B cell (primary cell): ENCODE data around the gene ANKFN1. TPM values are rescaled to one million over a fixed set of nuclear protein-coding genes. Genes with fewer than 3 reads are reported as not detected.

Source experiments
- ATAC-seq: fragments of 200-7000 bp; cut with Tn5 transposase; one replicate; pipeline ENCODE4 v1.10.0; 2021; ENCODE audit warnings: low read depth, mild to moderate bottlenecking, moderate number of reproducible peaks, moderate library complexity
- CTCF ChIA-PET: fragments of 350-600 bp; sonication (Branson Sonifier 250); formaldehyde crosslinking; loops from one replicate; lab custom pipeline; 2021; ENCODE audit warnings: antibody characterized with exemption, inconsistent platforms; lab: Charles Lee
- POLR2A ChIA-PET: fragments of 350-600 bp; sonication (Branson Sonifier 250); formaldehyde crosslinking; loops from one replicate; lab custom pipeline; 2021; ENCODE audit warnings: antibody characterized with exemption; lab: Charles Lee
- DNase-seq: peaks from one replicate; pipeline ENCODE4 v3.0.0; 2013
- H2AFZ ChIP-seq: 2 replicates; pipeline ENCODE4 v1.6.1; 2012; ENCODE audit warnings: mild to moderate bottlenecking, low read depth, low read length; ENCODE audit not compliant: insufficient read depth, poor library complexity, severe bottlenecking
- H3K27ac ChIP-seq, 2 donors: 1 replicate in 1 of 2; 2 replicates in 1 of 2; pipeline ENCODE4 v1.5.1; 2012 to 2013; ENCODE audit warnings: low read length in 2 of 2, mild to moderate bottlenecking in 2 of 2, moderate library complexity in 1 of 2
- H3K27me3 ChIP-seq, 4 experiments: fragments of 200-600 bp in 1 of 4; sonication (generic) in 1 of 4; replicated peaks in 1 of 4; 1 replicate in 2 of 4; 2 replicates in 2 of 4; pipeline versions ENCODE4 v1.6.1 to v1.7.0; 2013 to 2016; ENCODE audit warnings: low read length in 3 of 4, mild to moderate bottlenecking in 2 of 4, mixed read lengths in 1 of 4, moderate library complexity in 1 of 4; ENCODE audit not compliant: insufficient read depth in 4 of 4, control insufficient read depth in 3 of 4; ENCODE audit errors: control extremely low read depth in 1 of 4
- H3K36me3 ChIP-seq, 2 experiments: replicated peaks in 1 of 2; 1 replicate in 1 of 2; 2 replicates in 1 of 2; pipeline versions ENCODE4 v1.6.1 to v1.7.1; 2013; ENCODE audit warnings: low read length in 1 of 2; ENCODE audit not compliant: insufficient read depth in 2 of 2, control insufficient read depth in 1 of 2; ENCODE audit errors: control extremely low read depth in 1 of 2, extremely low read depth in 1 of 2
- H3K4me1 ChIP-seq, 2 donors: fragments of 200-600 bp in 1 of 2; sonication (generic) in 1 of 2; 1 replicate in 1 of 2; 2 replicates in 1 of 2; pipeline versions ENCODE4 v1.5.1 to v1.6.1; 2013 to 2017; ENCODE audit warnings: low read length in 2 of 2; ENCODE audit not compliant: control insufficient read depth in 2 of 2, insufficient read depth in 2 of 2
- H3K4me2 ChIP-seq: replicated peaks from 2 replicates; pipeline ENCODE3; 2012; ENCODE audit warnings: mild to moderate bottlenecking, low read depth, low read length; ENCODE audit not compliant: poor library complexity, severe bottlenecking
- H3K4me3 ChIP-seq, 5 experiments: fragments of 200-600 bp in 1 of 5; sonication (generic) in 1 of 5; 1 replicate in 3 of 5; 2 replicates in 2 of 5; pipeline versions ENCODE4 v1.5.1 to v1.7.0; 2011 to 2016; ENCODE audit warnings: low read length in 4 of 5, mild to moderate bottlenecking in 4 of 5, low read depth in 2 of 5, control low read depth in 1 of 5, moderate library complexity in 1 of 5; ENCODE audit not compliant: insufficient read depth in 1 of 5; ENCODE audit errors: control extremely low read depth in 1 of 5, extremely low read depth in 1 of 5
- H3K79me2 ChIP-seq: fragments of 200-600 bp; sonication (generic); one replicate; pipeline ENCODE4 v1.6.0; 2016; ENCODE audit warnings: low read length; ENCODE audit not compliant: control insufficient read depth, insufficient read depth
- H3K9ac ChIP-seq: fragments of 200-600 bp; sonication (generic); 2 replicates; pipeline ENCODE4 v1.6.1; 2017; ENCODE audit warnings: mild to moderate bottlenecking, low read length, moderate library complexity
- H3K9me3 ChIP-seq, 3 donors: one replicate each; pipeline versions ENCODE4 v1.6.1 to v1.7.1; 2013; ENCODE audit warnings: low read length in 2 of 3; ENCODE audit not compliant: control insufficient read depth in 2 of 3, insufficient read depth in 1 of 3; ENCODE audit errors: control extremely low read depth in 1 of 3
- H4K20me1 ChIP-seq: 2 replicates; pipeline ENCODE4 v1.6.0; 2012; ENCODE audit warnings: mild to moderate bottlenecking, low read length; ENCODE audit not compliant: insufficient read depth, control insufficient read depth, poor library complexity, severe bottlenecking
- H3K27ac Mint-ChIP-seq: one replicate; pipeline ENCODE4 v1.8.0; 2021; ENCODE audit warnings: mixed read lengths
- H3K27me3 Mint-ChIP-seq: one replicate; pipeline ENCODE4 v1.8.0; 2021; ENCODE audit warnings: mixed read lengths
- H3K4me1 Mint-ChIP-seq: one replicate; pipeline ENCODE4 v1.8.0; 2021; ENCODE audit warnings: mixed read lengths
- H3K4me3 Mint-ChIP-seq: one replicate; pipeline ENCODE4 v1.8.0; 2021; ENCODE audit warnings: mixed read lengths
- H3K9me3 Mint-ChIP-seq: one replicate; pipeline ENCODE4 v1.8.0; 2022; ENCODE audit warnings: mixed read lengths; ENCODE audit not compliant: insufficient read depth
- EZH2 ChIP-seq: IDR thresholded peaks from 2 replicates; pipeline ENCODE4 v1.6.1; 2012; ENCODE audit warnings: borderline replicate concordance, low read depth, mild to moderate bottlenecking, moderate library complexity, low read length; ENCODE audit not compliant: insufficient read depth, poor library complexity, severe bottlenecking
- WGBS: methylation state at CpG from one replicate; pipeline ENCODE4 v1.1.5; 2013; ENCODE audit warnings: missing lambda C conversion rate; ENCODE audit not compliant: insufficient coverage; 5-methylcytosine and 5-hydroxymethylcytosine counted together
- intact Hi-C: fragments of 100-400 bp; cut with micrococcal nuclease; formaldehyde crosslinking; loops from one replicate; pipeline ENCODE4 v1.10.0; 2022
- polyA plus RNA-seq: library from polyadenylated mRNA; depleted of rRNA; stranded (reverse); fragments of >200 nt; gene quantifications from 2 replicates; pipeline ENCODE4 v1.2.3, GENCODE V29; 2012
- total RNA-seq, 2 donors: library from RNA; stranded (reverse); fragments of 120-200 nt in 1 of 2; gene quantifications; 1 replicate in 1 of 2; 2 replicates in 1 of 2; pipeline versions ENCODE4 v1.2.3 to v1.2.4, GENCODE V29; 2013 to 2022
- TF ChIP-seq, protein P1 (sequence below): fragments of 200-600 bp; IDR thresholded peaks from one replicate; pipeline ENCODE4 v1.8.0; 2022; ENCODE audit warnings: antibody characterized with exemption, mild to moderate bottlenecking

The ANKFN1 gene
- total and polyA plus RNA-seq, 2 donors (not counting 1 experiment from before 2014, with no cell fraction given), result not detected

- Histone ChIP-seq H3K36me3 (no peaks in the 10 kb centered on the region), H3K9ac (no peak overlapping the region), H4K20me1 (no peaks in the 10 kb centered on the region), H3K4me1 (no peaks in the 10 kb centered on the region), H3K9me3 (no peaks in the 10 kb centered on the region), H3K79me2 (no peaks in the 10 kb centered on the region), H3K4me2 (no peak overlapping the region), H3K27ac (no peak overlapping the region), H3K27me3 (no peaks in the 10 kb centered on the region), H3K4me3 (no peak overlapping the region), H2AFZ (no peak overlapping the region)
- intact Hi-C loops, result no loop called here
- ChIA-PET CTCF (no interaction called here), POLR2A (no interaction called here)
- no peaks in the 10 kb centered on the region for H3K9me3 Mint-ChIP-seq
- H3K27ac Mint-ChIP-seq, result no peak overlapping the region
- no peak for DNase-seq
- no CpG with 5 or more reads among the region's 1 CpG for WGBS
- no peaks in the 10 kb centered on the region for H3K4me1 Mint-ChIP-seq
- ATAC-seq, result no peak
- TF ChIP-seq, protein P1, sequence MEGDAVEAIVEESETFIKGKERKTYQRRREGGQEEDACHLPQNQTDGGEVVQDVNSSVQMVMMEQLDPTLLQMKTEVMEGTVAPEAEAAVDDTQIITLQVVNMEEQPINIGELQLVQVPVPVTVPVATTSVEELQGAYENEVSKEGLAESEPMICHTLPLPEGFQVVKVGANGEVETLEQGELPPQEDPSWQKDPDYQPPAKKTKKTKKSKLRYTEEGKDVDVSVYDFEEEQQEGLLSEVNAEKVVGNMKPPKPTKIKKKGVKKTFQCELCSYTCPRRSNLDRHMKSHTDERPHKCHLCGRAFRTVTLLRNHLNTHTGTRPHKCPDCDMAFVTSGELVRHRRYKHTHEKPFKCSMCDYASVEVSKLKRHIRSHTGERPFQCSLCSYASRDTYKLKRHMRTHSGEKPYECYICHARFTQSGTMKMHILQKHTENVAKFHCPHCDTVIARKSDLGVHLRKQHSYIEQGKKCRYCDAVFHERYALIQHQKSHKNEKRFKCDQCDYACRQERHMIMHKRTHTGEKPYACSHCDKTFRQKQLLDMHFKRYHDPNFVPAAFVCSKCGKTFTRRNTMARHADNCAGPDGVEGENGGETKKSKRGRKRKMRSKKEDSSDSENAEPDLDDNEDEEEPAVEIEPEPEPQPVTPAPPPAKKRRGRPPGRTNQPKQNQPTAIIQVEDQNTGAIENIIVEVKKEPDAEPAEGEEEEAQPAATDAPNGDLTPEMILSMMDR, result no peak
- TF ChIP-seq EZH2, result no peak
- peaks cover 5% of the 10 kb centered on the region for H3K27me3 Mint-ChIP-seq
- H3K4me3 Mint-ChIP-seq, result no peak overlapping the region
Observed at GRCh38 chr17:56136301-56136700, 17.0 kb upstream of the ANKFN1 start.

- H3K9me3 ChIP-seq, result peaks cover 0 to 3% (median 0%) of the 10 kb centered on the region in 3 donors
- no peak overlapping the region for H2AFZ ChIP-seq
- ChIA-PET CTCF (no interaction called here), POLR2A (no interaction called here)
- Mint-ChIP-seq H3K27me3 (peaks cover 5% of the 10 kb centered on the region), H3K27ac (no peak overlapping the region), H3K4me1 (no peaks in the 10 kb centered on the region), H3K4me3 (no peak overlapping the region), H3K9me3 (no peaks in the 10 kb centered on the region)
- WGBS, result 100% methylated on average over 4 of the region's 7 CpGs
- H3K9ac ChIP-seq, result no peak overlapping the region
- DNase-seq, result no peak
- H3K4me2 ChIP-seq, result no peak overlapping the region
- no peak overlapping the region for H3K4me3 ChIP-seq
- no peak for TF ChIP-seq EZH2
- TF ChIP-seq, protein P1, result no peak
- H3K36me3 ChIP-seq, result no peaks in the 10 kb centered on the region
- no peaks in the 10 kb centered on the region for H3K79me2 ChIP-seq
- no peaks in the 10 kb centered on the region for H4K20me1 ChIP-seq
- H3K4me1 ChIP-seq, result no peaks in the 10 kb centered on the region
- no peak for ATAC-seq
- H3K27me3 ChIP-seq, result no peaks in the 10 kb centered on the region
- intact Hi-C loops, result no loop called here
- H3K27ac ChIP-seq, result no peak overlapping the region
Observed at GRCh38 chr17:56141046-56141839, 12.0 kb upstream of the ANKFN1 start.
